K562 (cell line): ENCODE results near the gene APOM. TPM values are rescaled to one million over a fixed set of nuclear protein-coding genes. Genes with fewer than 3 reads are reported as not detected.

ENCODE experiments used
- CCNT2 ChIP-seq: IDR thresholded peaks from 2 replicates; pipeline ENCODE4 v1.6.1; 2011; ENCODE audit warnings: borderline replicate concordance, low read depth, mild to moderate bottlenecking, moderate library complexity, mixed read lengths, low read length; ENCODE audit not compliant: insufficient read length; ENCODE audit errors: extremely low read depth
- CHD1 ChIP-seq: fragments of 200-600 bp; sonication (generic); IDR thresholded peaks from one replicate; pipeline ENCODE4 v1.6.1; 2012; ENCODE audit warnings: mild to moderate bottlenecking, moderate library complexity, low read length, inconsistent platforms
- DPF2 ChIP-seq: fragments of 450-650 bp; IDR thresholded peaks from 2 replicates; pipeline ENCODE4 v1.6.1; 2016
- FOXM1 ChIP-seq, 2 experiments: fragments of 450-650 bp in 1 of 2; sonication (generic) in 1 of 2; formaldehyde crosslinking in 1 of 2; IDR thresholded peaks; 2 replicates each; pipeline versions ENCODE4 v1.6.1 to v1.9.0; 2017 to 2022; ENCODE audit warnings: low read depth in 2 of 2, mild to moderate bottlenecking in 2 of 2, missing genetic modification reagents in 1 of 2, moderate library complexity in 1 of 2
- GABPB1 ChIP-seq: sonication (generic); formaldehyde crosslinking; IDR thresholded peaks from 2 replicates; pipeline ENCODE4 v1.8.0; 2022; ENCODE audit warnings: mild to moderate bottlenecking, missing genetic modification reagents
- MTA1 ChIP-seq: fragments of 450-650 bp; IDR thresholded peaks from 2 replicates; pipeline ENCODE4 v1.6.1; 2017; ENCODE audit warnings: borderline replicate concordance
- NBN ChIP-seq: fragments of 450-650 bp; IDR thresholded peaks from 2 replicates; pipeline ENCODE4 v1.6.1; 2016; ENCODE audit warnings: low read depth, mild to moderate bottlenecking
- RNF2 ChIP-seq: sonication (generic); IDR thresholded peaks from 2 replicates; pipeline ENCODE4 v1.6.1; 2016
- SAFB2 ChIP-seq: fragments of 200-400 bp; formaldehyde crosslinking; IDR thresholded peaks from 2 replicates; pipeline ENCODE4 v1.6.1; 2018; ENCODE audit warnings: borderline replicate concordance, low read length, low read depth, moderate library complexity; ENCODE audit not compliant: severe bottlenecking
- TCFL5 ChIP-seq: fragments of 250-450 bp; sonication (Bioruptor Pico); conservative IDR thresholded peaks from 2 replicates; pipeline ENCODE4 v1.6.1; 2021; ENCODE audit warnings: mild to moderate bottlenecking, moderate library complexity, matching md5 sums
- ZBED1 ChIP-seq: IDR thresholded peaks from 2 replicates; pipeline ENCODE4 v1.6.1; 2014
- ZC3H11A ChIP-seq: IDR thresholded peaks from 2 replicates; pipeline ENCODE4 v1.6.1; 2012; ENCODE audit warnings: low read depth, low read length, improper control_type of control experiment
- ZNF282 ChIP-seq: sonication (generic); formaldehyde crosslinking; IDR thresholded peaks from 2 replicates; pipeline ENCODE4 v1.8.1; 2023; ENCODE audit warnings: missing genetic modification reagents
- polyA plus RNA-seq, 8 experiments: library from polyadenylated mRNA; depleted of rRNA in 4 of 8; stranded (reverse) in 5 of 8; unstranded in 3 of 8; fragments of >200 nt; fragmentation: Nextera tagmentation in 2 of 8; fragmentation: Illumina TruSeq in 1 of 8; extraction: Ambion mirVana in 2 of 8; extraction: Trizol in 1 of 8; gene quantifications; 2 replicates each; pipeline versions ENCODE4 v1.2.1 to v1.2.3, GENCODE V29; 2011 to 2014; ENCODE audit warnings: inconsistent platforms in 1 of 8, missing spikeins in 1 of 8
- total RNA-seq, 7 experiments: library from RNA; depleted of rRNA in 6 of 7; stranded (reverse); fragments of >200 nt in 6 of 7; fragmentation: Illumina TruSeq in 2 of 7; extraction: Trizol in 2 of 7; gene quantifications; 2 replicates each; pipeline versions ENCODE4 v1.2.1 to v1.2.3, GENCODE V29; 2011 to 2021; ENCODE audit warnings: low replicate concordance in 1 of 7
- TF ChIP-seq, protein P1 (sequence below): sonication (generic); formaldehyde crosslinking; IDR thresholded peaks from 2 replicates; pipeline ENCODE4 v1.4.0; 2020; ENCODE audit warnings: mild to moderate bottlenecking, missing genetic modification reagents
- TF ChIP-seq, protein P2 (sequence below): sonication (generic); formaldehyde crosslinking; IDR thresholded peaks from 2 replicates; pipeline ENCODE4 v1.8.1; 2022; ENCODE audit warnings: missing genetic modification reagents
- TF ChIP-seq, protein P3 (sequence below), 2 experiments: IDR thresholded peaks; 2 replicates each; pipeline ENCODE4 v1.6.1; 2011; ENCODE audit warnings: borderline replicate concordance in 1 of 2, control low read depth in 1 of 2, low read depth in 1 of 2, low read length in 1 of 2, mild to moderate bottlenecking in 1 of 2, mixed read lengths in 1 of 2, moderate library complexity in 1 of 2; ENCODE audit not compliant: insufficient read depth in 1 of 2, insufficient read length in 1 of 2, poor library complexity in 1 of 2, severe bottlenecking in 1 of 2; ENCODE audit errors: extremely low read depth in 1 of 2
- TF ChIP-seq, protein P4 (sequence below), 2 experiments: fragments of 450-650 bp; IDR thresholded peaks; 2 replicates each; pipeline ENCODE4 v1.6.1; 2018; ENCODE audit warnings: mild to moderate bottlenecking in 2 of 2, low read depth in 1 of 2; ENCODE audit not compliant: partially characterized antibody in 2 of 2

The APOM gene
- total and polyA plus RNA-seq, 9 of the 15 experiments (the other 6 are each of a cell fraction or from before 2014, with no cell fraction given) = 5.7 to 24.3 (median 10.4) TPM

DNA sequence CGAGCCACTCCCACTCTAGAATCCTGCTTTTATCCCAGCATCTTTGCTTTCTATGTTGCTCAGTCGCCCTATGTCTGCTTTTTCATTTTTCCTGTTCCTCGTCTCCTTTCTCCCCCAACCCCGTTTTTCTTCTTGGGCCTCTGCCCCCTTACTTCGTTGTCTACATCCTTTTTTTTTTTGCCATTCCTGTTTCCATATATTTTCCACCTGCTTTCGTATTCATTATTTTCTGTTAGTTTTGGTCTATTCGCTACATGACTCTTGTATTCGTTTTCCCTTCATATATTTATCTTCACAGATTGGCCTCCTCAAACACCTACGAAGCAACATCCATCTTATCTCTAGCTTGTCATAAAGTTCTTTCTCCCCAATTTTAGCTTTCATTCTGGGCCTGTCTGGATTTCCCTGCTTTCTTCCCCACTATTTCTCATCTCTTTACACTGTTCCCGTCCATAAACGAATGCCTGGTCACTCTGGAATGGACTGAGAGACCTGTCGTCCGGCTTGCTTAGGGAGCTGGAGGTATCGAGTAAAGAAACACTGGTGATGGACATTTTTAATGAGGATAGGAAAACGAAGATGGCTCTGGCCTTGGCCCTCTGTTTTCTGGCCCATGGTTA lies 34.3 kb upstream of the APOM start (continued):
- TF ChIP-seq, protein P1, sequence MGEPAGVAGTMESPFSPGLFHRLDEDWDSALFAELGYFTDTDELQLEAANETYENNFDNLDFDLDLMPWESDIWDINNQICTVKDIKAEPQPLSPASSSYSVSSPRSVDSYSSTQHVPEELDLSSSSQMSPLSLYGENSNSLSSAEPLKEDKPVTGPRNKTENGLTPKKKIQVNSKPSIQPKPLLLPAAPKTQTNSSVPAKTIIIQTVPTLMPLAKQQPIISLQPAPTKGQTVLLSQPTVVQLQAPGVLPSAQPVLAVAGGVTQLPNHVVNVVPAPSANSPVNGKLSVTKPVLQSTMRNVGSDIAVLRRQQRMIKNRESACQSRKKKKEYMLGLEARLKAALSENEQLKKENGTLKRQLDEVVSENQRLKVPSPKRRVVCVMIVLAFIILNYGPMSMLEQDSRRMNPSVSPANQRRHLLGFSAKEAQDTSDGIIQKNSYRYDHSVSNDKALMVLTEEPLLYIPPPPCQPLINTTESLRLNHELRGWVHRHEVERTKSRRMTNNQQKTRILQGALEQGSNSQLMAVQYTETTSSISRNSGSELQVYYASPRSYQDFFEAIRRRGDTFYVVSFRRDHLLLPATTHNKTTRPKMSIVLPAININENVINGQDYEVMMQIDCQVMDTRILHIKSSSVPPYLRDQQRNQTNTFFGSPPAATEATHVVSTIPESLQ = no peak
- TF ChIP-seq GABPB1 = no peak
- peak; percentile 65; the same call in 1 of the 2 replicates for TF ChIP-seq NBN
- TF ChIP-seq ZNF282 (CRISPR knock-in tag) = no peak
- no peak for TF ChIP-seq RNF2
- TF ChIP-seq DPF2 = no peak; the same call in 1 of the 2 replicates
- TF ChIP-seq, protein P2, sequence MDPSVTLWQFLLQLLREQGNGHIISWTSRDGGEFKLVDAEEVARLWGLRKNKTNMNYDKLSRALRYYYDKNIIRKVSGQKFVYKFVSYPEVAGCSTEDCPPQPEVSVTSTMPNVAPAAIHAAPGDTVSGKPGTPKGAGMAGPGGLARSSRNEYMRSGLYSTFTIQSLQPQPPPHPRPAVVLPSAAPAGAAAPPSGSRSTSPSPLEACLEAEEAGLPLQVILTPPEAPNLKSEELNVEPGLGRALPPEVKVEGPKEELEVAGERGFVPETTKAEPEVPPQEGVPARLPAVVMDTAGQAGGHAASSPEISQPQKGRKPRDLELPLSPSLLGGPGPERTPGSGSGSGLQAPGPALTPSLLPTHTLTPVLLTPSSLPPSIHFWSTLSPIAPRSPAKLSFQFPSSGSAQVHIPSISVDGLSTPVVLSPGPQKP (CRISPR knock-in tag) = no peak
- no peak for TF ChIP-seq ZBED1
- TF ChIP-seq ZC3H11A = 0 out of 2 replicates have a peak, but pooled peaks have one; percentile 28
- TF ChIP-seq FOXM1 (IDR thresholded peaks at IDR 0.05; ENCODE audit: low read depth) = no peak
- no peak for TF ChIP-seq FOXM1 (CRISPR knock-in tag; IDR thresholded peaks at IDR 0.05; ENCODE audit: low read depth)
- TF ChIP-seq CCNT2 = no peak
- TF ChIP-seq TCFL5 (CRISPR knock-in tag) = no peak
- TF ChIP-seq, protein P3, sequence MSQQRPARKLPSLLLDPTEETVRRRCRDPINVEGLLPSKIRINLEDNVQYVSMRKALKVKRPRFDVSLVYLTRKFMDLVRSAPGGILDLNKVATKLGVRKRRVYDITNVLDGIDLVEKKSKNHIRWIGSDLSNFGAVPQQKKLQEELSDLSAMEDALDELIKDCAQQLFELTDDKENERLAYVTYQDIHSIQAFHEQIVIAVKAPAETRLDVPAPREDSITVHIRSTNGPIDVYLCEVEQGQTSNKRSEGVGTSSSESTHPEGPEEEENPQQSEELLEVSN (IDR thresholded peaks at IDR 0.05; ENCODE audit: borderline replicate concordance in 1 of 2, extremely low read depth in 1 of 2, insufficient read depth in 1 of 2, insufficient read length in 1 of 2, low read depth in 1 of 2, low read length in 1 of 2, poor library complexity in 1 of 2, severe bottlenecking in 1 of 2) = no peak
- TF ChIP-seq SAFB2 = no peak
- TF ChIP-seq MTA1 = peak; percentile 78; the same call in 1 of the 2 replicates
- peak; percentile 95 for TF ChIP-seq CHD1
- TF ChIP-seq, protein P4, sequence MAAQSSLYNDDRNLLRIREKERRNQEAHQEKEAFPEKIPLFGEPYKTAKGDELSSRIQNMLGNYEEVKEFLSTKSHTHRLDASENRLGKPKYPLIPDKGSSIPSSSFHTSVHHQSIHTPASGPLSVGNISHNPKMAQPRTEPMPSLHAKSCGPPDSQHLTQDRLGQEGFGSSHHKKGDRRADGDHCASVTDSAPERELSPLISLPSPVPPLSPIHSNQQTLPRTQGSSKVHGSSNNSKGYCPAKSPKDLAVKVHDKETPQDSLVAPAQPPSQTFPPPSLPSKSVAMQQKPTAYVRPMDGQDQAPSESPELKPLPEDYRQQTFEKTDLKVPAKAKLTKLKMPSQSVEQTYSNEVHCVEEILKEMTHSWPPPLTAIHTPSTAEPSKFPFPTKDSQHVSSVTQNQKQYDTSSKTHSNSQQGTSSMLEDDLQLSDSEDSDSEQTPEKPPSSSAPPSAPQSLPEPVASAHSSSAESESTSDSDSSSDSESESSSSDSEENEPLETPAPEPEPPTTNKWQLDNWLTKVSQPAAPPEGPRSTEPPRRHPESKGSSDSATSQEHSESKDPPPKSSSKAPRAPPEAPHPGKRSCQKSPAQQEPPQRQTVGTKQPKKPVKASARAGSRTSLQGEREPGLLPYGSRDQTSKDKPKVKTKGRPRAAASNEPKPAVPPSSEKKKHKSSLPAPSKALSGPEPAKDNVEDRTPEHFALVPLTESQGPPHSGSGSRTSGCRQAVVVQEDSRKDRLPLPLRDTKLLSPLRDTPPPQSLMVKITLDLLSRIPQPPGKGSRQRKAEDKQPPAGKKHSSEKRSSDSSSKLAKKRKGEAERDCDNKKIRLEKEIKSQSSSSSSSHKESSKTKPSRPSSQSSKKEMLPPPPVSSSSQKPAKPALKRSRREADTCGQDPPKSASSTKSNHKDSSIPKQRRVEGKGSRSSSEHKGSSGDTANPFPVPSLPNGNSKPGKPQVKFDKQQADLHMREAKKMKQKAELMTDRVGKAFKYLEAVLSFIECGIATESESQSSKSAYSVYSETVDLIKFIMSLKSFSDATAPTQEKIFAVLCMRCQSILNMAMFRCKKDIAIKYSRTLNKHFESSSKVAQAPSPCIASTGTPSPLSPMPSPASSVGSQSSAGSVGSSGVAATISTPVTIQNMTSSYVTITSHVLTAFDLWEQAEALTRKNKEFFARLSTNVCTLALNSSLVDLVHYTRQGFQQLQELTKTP (IDR thresholded peaks at IDR 0.05; ENCODE audit: low read depth in 1 of 2, partially characterized antibody in 2 of 2) = peak; percentile 36 to 60
